GM12878 (cell line): ENCODE data around the gene MGRN1. TPM values are rescaled to one million over a fixed set of nuclear protein-coding genes. Genes with fewer than 3 reads are reported as not detected.
A peak's percentile ranks its signal among the peaks of the same experiment; 100 is the strongest.

Experiments used
- ATAC-seq: fragments of 200-7000 bp; cut with Tn5 transposase; 3 replicates; pipeline ENCODE4 v1.9.1; 2020; ENCODE audit warnings: mild to moderate bottlenecking, moderate library complexity
- BruUV-seq: library from RNA; stranded (reverse); fragments of 400-500 nt; replicated peaks from 2 replicates; lab custom pipeline; 2021; lab: Mats Ljungman, UMichigan
- CTCF ChIA-PET: fragments of 300-600 bp; sonication (Branson Sonifier 250); formaldehyde crosslinking; extraction: SDS; loops from one replicate; lab custom pipeline; 2021; ENCODE audit warnings: inconsistent platforms; lab: Yijun Ruan, JAX
- POLR2A ChIA-PET: fragments of 350-600 bp; formaldehyde crosslinking; extraction: SDS; loops from one replicate; lab custom pipeline; 2021; ENCODE audit warnings: inconsistent platforms; lab: Charles Lee
- RAD21 ChIA-PET: fragments of 300-600 bp; sonication (Branson Sonifier 250); formaldehyde crosslinking; loops from one replicate; lab custom pipeline; 2023; ENCODE audit warnings: antibody characterized with exemption; ENCODE audit not compliant: unreplicated experiment; lab: Charles Lee
- SMC1A ChIA-PET: fragments of 300-600 bp; sonication (Branson Sonifier 250); formaldehyde crosslinking; loops from one replicate; lab custom pipeline; 2023; ENCODE audit not compliant: unreplicated experiment, uncharacterized antibody; lab: Charles Lee
- DNase-seq: peaks from one replicate; pipeline ENCODE4 v3.0.0-alpha.2; 2011; ENCODE audit warnings: low read depth, low spot score
- FAIRE-seq: peaks from 3 replicates; lab custom pipeline; 2011; peaks lifted over from hg19 to GRCh38; lab: Jason Lieb, UNC
- H2AFZ ChIP-seq: 2 replicates; pipeline ENCODE4 v1.6.0; 2011; ENCODE audit warnings: low read depth, low read length, control low read depth; ENCODE audit not compliant: control insufficient read depth
- H3K27ac ChIP-seq: 2 replicates; pipeline ENCODE4 v1.5.1; 2011; ENCODE audit warnings: control low read depth; ENCODE audit not compliant: control insufficient read depth, insufficient read depth
- H3K27me3 ChIP-seq, 2 experiments: replicated peaks in 1 of 2; 2 replicates each; pipeline versions ENCODE4 v1.6.0 to v1.6.1; 2011; ENCODE audit warnings: low read length in 1 of 2; ENCODE audit not compliant: control insufficient read depth in 2 of 2, insufficient read depth in 2 of 2
- H3K36me3 ChIP-seq, 2 experiments: 2 replicates each; pipeline ENCODE4 v1.5.1; 2011; ENCODE audit warnings: low read length in 1 of 2; ENCODE audit not compliant: control insufficient read depth in 2 of 2, insufficient read depth in 2 of 2
- H3K4me1 ChIP-seq: 2 replicates; pipeline ENCODE4 v1.6.1; 2011; ENCODE audit warnings: mild to moderate bottlenecking, low read length, moderate library complexity, mixed read lengths; ENCODE audit not compliant: control insufficient read depth, insufficient read depth
- H3K4me2 ChIP-seq: 2 replicates; pipeline ENCODE4 v1.6.0; 2011; ENCODE audit warnings: control low read depth; ENCODE audit not compliant: control insufficient read depth, insufficient read depth
- H3K4me3 ChIP-seq: fragments of 200-600 bp; sonication (generic); 2 replicates; pipeline ENCODE4 v1.5.1; 2016
- H3K79me2 ChIP-seq: 2 replicates; pipeline ENCODE4 v1.6.0; 2011; ENCODE audit warnings: low read length; ENCODE audit not compliant: control insufficient read depth, insufficient read depth
- H3K9ac ChIP-seq: 2 replicates; pipeline ENCODE4 v1.8.0; 2011; ENCODE audit warnings: low read length, control low read depth, mixed read lengths; ENCODE audit not compliant: control insufficient read depth, insufficient read depth
- H3K9me3 ChIP-seq: replicated peaks from 3 replicates; pipeline ENCODE4 v1.5.1; 2011; ENCODE audit warnings: mild to moderate bottlenecking, low read length; ENCODE audit not compliant: control insufficient read depth, insufficient read depth
- H4K20me1 ChIP-seq: 2 replicates; pipeline ENCODE4 v1.6.0; 2011; ENCODE audit not compliant: control insufficient read depth, insufficient read depth
- CREB1 ChIP-seq: IDR thresholded peaks from 2 replicates; pipeline ENCODE4 v1.6.1; 2012; ENCODE audit warnings: low read depth, mild to moderate bottlenecking, inconsistent platforms
- EZH2 ChIP-seq: IDR thresholded peaks from 2 replicates; pipeline ENCODE4 v1.6.1; 2012; ENCODE audit warnings: low read depth, mild to moderate bottlenecking, control low read depth, inconsistent platforms, low read length, borderline replicate concordance; ENCODE audit not compliant: control insufficient read depth
- HDAC2 ChIP-seq: fragments of 200-600 bp; sonication (generic); IDR thresholded peaks from 2 replicates; pipeline ENCODE4 v1.6.1; 2017
- IRF5 ChIP-seq: fragments of 450-650 bp; IDR thresholded peaks from 2 replicates; pipeline ENCODE4 v1.6.1; 2017; ENCODE audit warnings: borderline replicate concordance
- NR2F1 ChIP-seq: fragments of 450-650 bp; conservative IDR thresholded peaks from 2 replicates; pipeline ENCODE4 v1.6.1; 2017; ENCODE audit warnings: mild to moderate bottlenecking
- PKNOX1 ChIP-seq: fragments of 450-650 bp; IDR thresholded peaks from 2 replicates; pipeline ENCODE4 v1.6.1; 2016; ENCODE audit warnings: mild to moderate bottlenecking
- POLR2A ChIP-seq: IDR thresholded peaks from 2 replicates; pipeline ENCODE4 v1.6.1; 2011; ENCODE audit warnings: low read depth, mild to moderate bottlenecking, low read length
- RCOR1 ChIP-seq: conservative IDR thresholded peaks from 2 replicates; pipeline ENCODE4 v1.6.1; 2012; ENCODE audit warnings: low read depth, low read length, improper control_type of control experiment
- RUNX3 ChIP-seq: IDR thresholded peaks from 2 replicates; pipeline ENCODE4 v1.6.1; 2012; ENCODE audit warnings: low read length, inconsistent platforms
- TAF1 ChIP-seq: IDR thresholded peaks from 2 replicates; pipeline ENCODE4 v1.6.1; 2011; ENCODE audit warnings: mild to moderate bottlenecking, low read depth, low read length, borderline replicate concordance
- TCF3 ChIP-seq: IDR thresholded peaks from 2 replicates; pipeline ENCODE4 v1.6.1; 2012; ENCODE audit warnings: low read depth, mild to moderate bottlenecking, low read length, borderline replicate concordance; ENCODE audit not compliant: insufficient read depth
- WGBS: methylation state at CpG from one replicate; pipeline ENCODE4 v1.1.6; 2016; ENCODE audit warnings: low lambda C conversion rate; ENCODE audit not compliant: insufficient replicate concordance, insufficient coverage; ENCODE audit errors: missing lambda C conversion rate; 5-methylcytosine and 5-hydroxymethylcytosine counted together
- in situ Hi-C: fragments of 300-500 bp; cut with MboI; formaldehyde crosslinking; loops from 9 replicates; pipeline ENCODE4 v1.14.3; 2018; ENCODE audit warnings: mixed read lengths
- intact Hi-C: fragments of 100-400 bp; cut with micrococcal nuclease; formaldehyde crosslinking; loops from one replicate; pipeline ENCODE4 v1.14.2; 2022; ENCODE audit not compliant: unreplicated experiment
- polyA plus RNA-seq, 11 experiments: library from polyadenylated mRNA; depleted of rRNA in 4 of 11; unstranded in 6 of 11; stranded (reverse) in 5 of 11; fragments of >200 nt; fragmentation: Nextera tagmentation in 4 of 11; fragmentation: Illumina TruSeq in 1 of 11; extraction: Ambion mirVana in 4 of 11; extraction: Trizol in 1 of 11; gene quantifications; 1 replicate in 1 of 11; 2 replicates in 10 of 11; pipeline versions ENCODE4 v1.2.1 to v1.2.3, GENCODE V29; 2011 to 2016; ENCODE audit warnings: inconsistent platforms in 2 of 11, missing spikeins in 2 of 11, low read depth in 1 of 11
- total RNA-seq, 4 experiments: library from RNA; depleted of rRNA in 3 of 4; stranded (reverse); fragments of >200 nt in 3 of 4; fragmentation: Illumina TruSeq in 1 of 4; extraction: Trizol in 1 of 4; gene quantifications; 2 replicates each; pipeline versions ENCODE4 v1.2.1 to v1.2.3, GENCODE V29; 2013 to 2021
- TF ChIP-seq, protein P1 (sequence below): fragments of 450-650 bp; conservative IDR thresholded peaks from 2 replicates; pipeline ENCODE4 v1.6.1; 2017; ENCODE audit warnings: mild to moderate bottlenecking, moderate library complexity
- TF ChIP-seq, protein P2 (sequence below): fragments of 450-650 bp; IDR thresholded peaks from 2 replicates; pipeline ENCODE4 v1.6.1; 2014; ENCODE audit warnings: mild to moderate bottlenecking
- TF ChIP-seq, protein P3 (sequence below): fragments of 450-650 bp; IDR thresholded peaks from 2 replicates; pipeline ENCODE4 v1.6.1; 2017; ENCODE audit warnings: mild to moderate bottlenecking

MGRN1 gene
- total and polyA plus RNA-seq, 10 of the 15 experiments (the other 5 are each of a cell fraction or from before 2014, with no cell fraction given): 0.35 to 86.7 (median 14.6) TPM

DNA sequence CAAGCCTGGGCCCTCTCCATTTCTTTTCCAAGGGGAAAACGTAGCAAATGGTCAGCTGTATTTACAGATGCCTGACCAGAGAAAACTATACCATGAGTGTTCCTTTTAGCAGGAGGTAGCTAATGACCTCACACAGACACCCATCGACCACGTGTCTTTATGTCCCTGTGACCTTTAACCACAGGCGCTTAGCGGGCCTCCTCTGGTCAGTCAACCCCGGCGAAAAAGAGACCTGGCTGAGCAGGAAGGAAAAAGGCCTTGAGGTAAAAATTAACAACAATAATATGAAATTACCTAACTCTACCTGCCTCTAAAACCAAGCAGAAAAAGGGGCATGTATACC is 77.8 kb downstream of the MGRN1 start:
- no peak overlapping the region for H3K4me2 ChIP-seq
- ChIA-PET POLR2A (no interaction called here), SMC1A (no interaction called here), CTCF (no interaction called here), RAD21 (no interaction called here)
- H3K9me3 ChIP-seq: no peaks in the 10 kb centered on the region
- H3K79me2 ChIP-seq: no peaks in the 10 kb centered on the region
- H2AFZ ChIP-seq: no peak overlapping the region
- no peak; the same call in 1 of the 3 replicates for ATAC-seq
- no peak overlapping the region for H3K4me3 ChIP-seq
- 77% methylated on average over 7 of the region's 7 CpGs for WGBS
- in situ Hi-C loops (no loop called here), intact Hi-C loops (no loop called here)
- H3K27me3 ChIP-seq: no peaks in the 10 kb centered on the region
- H3K4me1 ChIP-seq: no peaks in the 10 kb centered on the region
- no peak overlapping the region for H3K27ac ChIP-seq
- no peaks in the 10 kb centered on the region for H4K20me1 ChIP-seq
- peaks cover 8 to 31% of the 10 kb centered on the region in 2 experiments; a peak in 3 of 4 replicates for H3K36me3 ChIP-seq
- no peak for FAIRE-seq
- TF ChIP-seq RCOR1 (no peak), PKNOX1 (no peak), CREB1 (no peak), RUNX3 (peak; percentile 22; the same call in 1 of the 2 replicates), TAF1 (no peak), NR2F1 (peak; percentile 64), TCF3 (no peak), EZH2 (no peak), HDAC2 (no peak), POLR2A (no peak), IRF5 (no peak)
- TF ChIP-seq, protein P1, sequence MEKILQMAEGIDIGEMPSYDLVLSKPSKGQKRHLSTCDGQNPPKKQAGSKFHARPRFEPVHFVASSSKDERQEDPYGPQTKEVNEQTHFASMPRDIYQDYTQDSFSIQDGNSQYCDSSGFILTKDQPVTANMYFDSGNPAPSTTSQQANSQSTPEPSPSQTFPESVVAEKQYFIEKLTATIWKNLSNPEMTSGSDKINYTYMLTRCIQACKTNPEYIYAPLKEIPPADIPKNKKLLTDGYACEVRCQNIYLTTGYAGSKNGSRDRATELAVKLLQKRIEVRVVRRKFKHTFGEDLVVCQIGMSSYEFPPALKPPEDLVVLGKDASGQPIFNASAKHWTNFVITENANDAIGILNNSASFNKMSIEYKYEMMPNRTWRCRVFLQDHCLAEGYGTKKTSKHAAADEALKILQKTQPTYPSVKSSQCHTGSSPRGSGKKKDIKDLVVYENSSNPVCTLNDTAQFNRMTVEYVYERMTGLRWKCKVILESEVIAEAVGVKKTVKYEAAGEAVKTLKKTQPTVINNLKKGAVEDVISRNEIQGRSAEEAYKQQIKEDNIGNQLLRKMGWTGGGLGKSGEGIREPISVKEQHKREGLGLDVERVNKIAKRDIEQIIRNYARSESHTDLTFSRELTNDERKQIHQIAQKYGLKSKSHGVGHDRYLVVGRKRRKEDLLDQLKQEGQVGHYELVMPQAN: no peak
- TF ChIP-seq, protein P2, sequence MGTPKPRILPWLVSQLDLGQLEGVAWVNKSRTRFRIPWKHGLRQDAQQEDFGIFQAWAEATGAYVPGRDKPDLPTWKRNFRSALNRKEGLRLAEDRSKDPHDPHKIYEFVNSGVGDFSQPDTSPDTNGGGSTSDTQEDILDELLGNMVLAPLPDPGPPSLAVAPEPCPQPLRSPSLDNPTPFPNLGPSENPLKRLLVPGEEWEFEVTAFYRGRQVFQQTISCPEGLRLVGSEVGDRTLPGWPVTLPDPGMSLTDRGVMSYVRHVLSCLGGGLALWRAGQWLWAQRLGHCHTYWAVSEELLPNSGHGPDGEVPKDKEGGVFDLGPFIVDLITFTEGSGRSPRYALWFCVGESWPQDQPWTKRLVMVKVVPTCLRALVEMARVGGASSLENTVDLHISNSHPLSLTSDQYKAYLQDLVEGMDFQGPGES: no peak
- TF ChIP-seq, protein P3, sequence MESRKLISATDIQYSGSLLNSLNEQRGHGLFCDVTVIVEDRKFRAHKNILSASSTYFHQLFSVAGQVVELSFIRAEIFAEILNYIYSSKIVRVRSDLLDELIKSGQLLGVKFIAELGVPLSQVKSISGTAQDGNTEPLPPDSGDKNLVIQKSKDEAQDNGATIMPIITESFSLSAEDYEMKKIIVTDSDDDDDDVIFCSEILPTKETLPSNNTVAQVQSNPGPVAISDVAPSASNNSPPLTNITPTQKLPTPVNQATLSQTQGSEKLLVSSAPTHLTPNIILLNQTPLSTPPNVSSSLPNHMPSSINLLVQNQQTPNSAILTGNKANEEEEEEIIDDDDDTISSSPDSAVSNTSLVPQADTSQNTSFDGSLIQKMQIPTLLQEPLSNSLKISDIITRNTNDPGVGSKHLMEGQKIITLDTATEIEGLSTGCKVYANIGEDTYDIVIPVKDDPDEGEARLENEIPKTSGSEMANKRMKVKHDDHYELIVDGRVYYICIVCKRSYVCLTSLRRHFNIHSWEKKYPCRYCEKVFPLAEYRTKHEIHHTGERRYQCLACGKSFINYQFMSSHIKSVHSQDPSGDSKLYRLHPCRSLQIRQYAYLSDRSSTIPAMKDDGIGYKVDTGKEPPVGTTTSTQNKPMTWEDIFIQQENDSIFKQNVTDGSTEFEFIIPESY: peak; percentile 78; the same call in 1 of the 2 replicates
- DNase-seq: no peak
- no TSS peak for BruUV-seq
- no peak overlapping the region for H3K9ac ChIP-seq
